GM12878 (cell line): ENCODE results near the gene IKZF1. TPM values are rescaled to one million over a fixed set of nuclear protein-coding genes. Genes with fewer than 3 reads are reported as not detected.

Experiments used
- BACH1 ChIP-seq: fragments of 450-650 bp; IDR thresholded peaks from 2 replicates; pipeline ENCODE4 v1.6.1; 2017; ENCODE audit warnings: mild to moderate bottlenecking, borderline replicate concordance
- BCL3 ChIP-seq: IDR thresholded peaks from 2 replicates; pipeline ENCODE4 v1.6.1; 2011; ENCODE audit warnings: borderline replicate concordance, low read depth, mild to moderate bottlenecking, moderate library complexity, low read length; ENCODE audit not compliant: insufficient read depth, poor library complexity, severe bottlenecking
- CHD4 ChIP-seq: fragments of 200-600 bp; sonication (generic); IDR thresholded peaks from 2 replicates; pipeline ENCODE4 v1.6.1; 2016; ENCODE audit warnings: mild to moderate bottlenecking
- CREM ChIP-seq: IDR thresholded peaks from 2 replicates; pipeline ENCODE4 v1.6.1; 2014; ENCODE audit warnings: antibody characterized with exemption, low read depth
- E4F1 ChIP-seq: fragments of 450-650 bp; IDR thresholded peaks from 2 replicates; pipeline ENCODE4 v1.6.1; 2018; ENCODE audit warnings: borderline replicate concordance, mild to moderate bottlenecking; ENCODE audit not compliant: partially characterized antibody
- GATAD2B ChIP-seq: fragments of 450-650 bp; conservative IDR thresholded peaks from 2 replicates; pipeline ENCODE4 v1.6.1; 2017; ENCODE audit warnings: low read depth, mild to moderate bottlenecking, moderate library complexity
- KDM1A ChIP-seq: fragments of 200-600 bp; sonication (generic); IDR thresholded peaks from 2 replicates; pipeline ENCODE4 v1.6.1; 2016; ENCODE audit warnings: borderline replicate concordance
- MXI1 ChIP-seq: fragments of 150-350 bp; IDR thresholded peaks from 2 replicates; pipeline ENCODE4 v1.6.1; 2011; ENCODE audit warnings: low read depth, mild to moderate bottlenecking, inconsistent platforms, low read length, improper control_type of control experiment
- NFIC ChIP-seq: IDR thresholded peaks from 2 replicates; pipeline ENCODE4 v1.6.1; 2012; ENCODE audit warnings: low read depth, mild to moderate bottlenecking, inconsistent platforms, low read length, moderate library complexity
- NKRF ChIP-seq: fragments of 450-650 bp; conservative IDR thresholded peaks from 2 replicates; pipeline ENCODE4 v1.6.1; 2017; ENCODE audit warnings: mild to moderate bottlenecking, moderate library complexity
- PAX5 ChIP-seq: IDR thresholded peaks from 2 replicates; pipeline ENCODE4 v1.6.1; 2011; ENCODE audit warnings: low read depth, low read length, borderline replicate concordance
- PKNOX1 ChIP-seq: fragments of 450-650 bp; IDR thresholded peaks from 2 replicates; pipeline ENCODE4 v1.6.1; 2016; ENCODE audit warnings: mild to moderate bottlenecking
- PML ChIP-seq: IDR thresholded peaks from 2 replicates; pipeline ENCODE4 v1.6.1; 2012; ENCODE audit warnings: low read length, inconsistent platforms
- RFX5 ChIP-seq: IDR thresholded peaks from 2 replicates; pipeline ENCODE4 v1.6.1; 2011; ENCODE audit warnings: low read depth, low read length, improper control_type of control experiment
- SIN3A ChIP-seq: IDR thresholded peaks from 2 replicates; pipeline ENCODE4 v1.6.1; 2012; ENCODE audit warnings: low read depth, low read length, improper control_type of control experiment
- SMAD5 ChIP-seq: IDR thresholded peaks from 2 replicates; pipeline ENCODE4 v1.6.1; 2016; ENCODE audit warnings: antibody characterized with exemption, low read depth
- ZBTB40 ChIP-seq: fragments of 450-650 bp; IDR thresholded peaks from 2 replicates; pipeline ENCODE4 v1.6.1; 2016; ENCODE audit warnings: mild to moderate bottlenecking, moderate library complexity, borderline replicate concordance
- polyA plus RNA-seq, 11 experiments: library from polyadenylated mRNA; depleted of rRNA in 4 of 11; unstranded in 6 of 11; stranded (reverse) in 5 of 11; fragments of >200 nt; fragmentation: Nextera tagmentation in 4 of 11; fragmentation: Illumina TruSeq in 1 of 11; extraction: Ambion mirVana in 4 of 11; extraction: Trizol in 1 of 11; gene quantifications; 1 replicate in 1 of 11; 2 replicates in 10 of 11; pipeline versions ENCODE4 v1.2.1 to v1.2.3, GENCODE V29; 2011 to 2016; ENCODE audit warnings: inconsistent platforms in 2 of 11, missing spikeins in 2 of 11, low read depth in 1 of 11
- total RNA-seq, 4 experiments: library from RNA; depleted of rRNA in 3 of 4; stranded (reverse); fragments of >200 nt in 3 of 4; fragmentation: Illumina TruSeq in 1 of 4; extraction: Trizol in 1 of 4; gene quantifications; 2 replicates each; pipeline versions ENCODE4 v1.2.1 to v1.2.3, GENCODE V29; 2013 to 2021

IKZF1 gene
- total and polyA plus RNA-seq, 10 of the 15 experiments (the other 5 are each of a cell fraction or from before 2014, with no cell fraction given), result 27.2 to 125 (median 71.6) TPM

GRCh38 chr7:50262916-50263690 lies 41.4 kb upstream of the IKZF1 start (continued):
- peak; percentile 53; the same call in 1 of the 2 replicates for TF ChIP-seq CREM
- TF ChIP-seq PKNOX1, result no peak
- TF ChIP-seq CHD4, result no peak
- TF ChIP-seq PML, result no peak
- no peak for TF ChIP-seq BACH1
- TF ChIP-seq BCL3, result peak; percentile 46
- peak; percentile 96 for TF ChIP-seq NFIC
- TF ChIP-seq MXI1, result no peak
- peak; percentile 54; the same call in 1 of the 2 replicates for TF ChIP-seq PAX5
- no peak for TF ChIP-seq E4F1
- no peak for TF ChIP-seq NKRF
- TF ChIP-seq GATAD2B, result no peak
- no peak for TF ChIP-seq ZBTB40
- no peak for TF ChIP-seq SIN3A
- no peak for TF ChIP-seq SMAD5
- TF ChIP-seq RFX5, result no peak
- TF ChIP-seq KDM1A, result no peak
